ENCODE measurements around the gene DDIT3. TPM values are rescaled to one million over a fixed set of nuclear protein-coding genes. Genes with fewer than 3 reads are reported as not detected.
"Not testable (repeated sequence)": the region's sequence is repeated elsewhere in the genome, so short reads cannot be mapped to it uniquely, and the experiment has no call there.

The DDIT3 gene
- total RNA-seq, 1 donor from 2014 or later = 23.8 TPM

GRCh38 chr12:57513266-57513665, 7.0 kb downstream of the DDIT3 start:
- DNase-seq = no peak

GRCh38 chr12:57512665-57513064, 7.6 kb downstream of the DDIT3 start:
- no peak for DNase-seq

GRCh38 chr12:57511588-57512325, 8.6 kb downstream of the DDIT3 start:
- no peak for DNase-seq

- DNase-seq = no peak
Measured at GRCh38 chr12:57511161-57511560, 9.2 kb downstream of the DDIT3 start.

GRCh38 chr12:57507796-57508195, 12.5 kb downstream of the DDIT3 start:
- DNase-seq = not testable (repeated sequence)

- DNase-seq = not testable (repeated sequence)
Measured at GRCh38 chr12:57506541-57506940, 13.8 kb downstream of the DDIT3 start.

- DNase-seq = not testable (repeated sequence)
Measured at GRCh38 chr12:57502311-57502969, 17.9 kb downstream of the DDIT3 start.

GRCh38 chr12:57500213-57500612, 20.1 kb downstream of the DDIT3 start:
- DNase-seq = no peak

GRCh38 chr12:57498571-57498970, 21.7 kb downstream of the DDIT3 start:
- DNase-seq = no peak

- DNase-seq = no peak
Measured at GRCh38 chr12:57498132-57498502, 22.2 kb downstream of the DDIT3 start.

- no peak for DNase-seq
Measured at GRCh38 chr12:57497223-57498131, 22.8 kb downstream of the DDIT3 start.

GRCh38 chr12:57496822-57497221, 23.5 kb downstream of the DDIT3 start:
- no peak for DNase-seq

- not testable (repeated sequence) for DNase-seq
Measured at GRCh38 chr12:57495051-57495701, 25.1 kb downstream of the DDIT3 start.

GRCh38 chr12:57491393-57492280, 28.7 kb downstream of the DDIT3 start:
- DNase-seq = no peak

- DNase-seq = no peak
Measured at GRCh38 chr12:57490126-57490525, 30.2 kb downstream of the DDIT3 start.

- DNase-seq = no peak
Measured at GRCh38 chr12:57489157-57489641, 31.1 kb downstream of the DDIT3 start.

GRCh38 chr12:57488402-57489156, 31.7 kb downstream of the DDIT3 start:
- peak; percentile 25 for DNase-seq

GRCh38 chr12:57487597-57488401, 32.5 kb downstream of the DDIT3 start, which contains the start of gene MARS1:
TSS of gene MARS1 (plus strand) at chr12:57488068. CDS start at chr12:57488091, 23 bp downstream.
- peak; percentile 99 for DNase-seq

GRCh38 chr12:57487055-57487596, 33.2 kb downstream of the DDIT3 start:
- DNase-seq = peak; percentile 8
